NCI-H524 treated with DMSO at 0.1 percent for 48 hours (cell line): ENCODE data around the gene PTCH1.

Source experiments
- DNase-seq: peaks from one replicate; lab custom pipeline; 2025; lab: John Stamatoyannopoulos, UW

Gene PTCH1

DNA sequence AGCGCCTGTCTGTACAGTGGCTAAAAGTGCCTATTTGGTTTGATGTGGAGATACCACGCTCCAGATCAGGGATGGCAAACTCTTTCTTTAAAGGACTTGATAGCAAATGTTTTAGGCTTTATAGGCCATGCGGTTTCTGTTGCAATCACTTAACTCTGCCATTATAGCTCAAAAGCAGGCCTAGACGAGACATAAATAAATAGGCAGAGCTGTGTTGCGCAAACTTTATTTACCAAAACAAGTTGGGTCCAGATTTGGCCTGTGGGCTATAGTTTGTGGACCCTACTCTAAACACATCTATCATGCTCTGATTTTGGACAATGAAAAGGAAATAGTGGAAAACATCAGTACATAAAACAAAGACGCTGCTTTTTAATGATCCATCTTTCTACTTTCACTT is 79.2 kb downstream of the PTCH1 start:
- DNase-seq, result no peak

DNA sequence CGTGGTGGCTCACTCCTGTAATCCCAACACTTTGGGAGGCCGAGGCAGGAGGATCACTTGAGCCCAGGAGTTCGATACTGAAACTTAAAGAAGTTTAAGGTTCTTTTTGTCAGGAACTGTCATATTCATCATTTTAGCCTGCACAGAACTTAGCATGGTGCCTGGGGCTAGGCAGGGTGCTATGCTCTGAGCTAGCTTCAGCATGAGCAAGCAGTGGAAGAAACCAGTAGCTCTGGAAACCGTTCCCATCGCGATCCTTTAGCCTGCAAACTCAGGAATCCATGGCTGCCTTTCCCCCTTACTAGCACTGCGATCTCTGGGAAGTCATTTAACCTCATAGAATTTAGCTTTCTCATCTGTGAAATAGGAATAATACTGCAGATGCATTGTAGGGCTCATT is 80.4 kb downstream of the PTCH1 start:
- DNase-seq, result no peak

- DNase-seq, result no peak
Observed at GRCh38 chr9:95435074-95435728, 81.6 kb downstream of the PTCH1 start.

DNA sequence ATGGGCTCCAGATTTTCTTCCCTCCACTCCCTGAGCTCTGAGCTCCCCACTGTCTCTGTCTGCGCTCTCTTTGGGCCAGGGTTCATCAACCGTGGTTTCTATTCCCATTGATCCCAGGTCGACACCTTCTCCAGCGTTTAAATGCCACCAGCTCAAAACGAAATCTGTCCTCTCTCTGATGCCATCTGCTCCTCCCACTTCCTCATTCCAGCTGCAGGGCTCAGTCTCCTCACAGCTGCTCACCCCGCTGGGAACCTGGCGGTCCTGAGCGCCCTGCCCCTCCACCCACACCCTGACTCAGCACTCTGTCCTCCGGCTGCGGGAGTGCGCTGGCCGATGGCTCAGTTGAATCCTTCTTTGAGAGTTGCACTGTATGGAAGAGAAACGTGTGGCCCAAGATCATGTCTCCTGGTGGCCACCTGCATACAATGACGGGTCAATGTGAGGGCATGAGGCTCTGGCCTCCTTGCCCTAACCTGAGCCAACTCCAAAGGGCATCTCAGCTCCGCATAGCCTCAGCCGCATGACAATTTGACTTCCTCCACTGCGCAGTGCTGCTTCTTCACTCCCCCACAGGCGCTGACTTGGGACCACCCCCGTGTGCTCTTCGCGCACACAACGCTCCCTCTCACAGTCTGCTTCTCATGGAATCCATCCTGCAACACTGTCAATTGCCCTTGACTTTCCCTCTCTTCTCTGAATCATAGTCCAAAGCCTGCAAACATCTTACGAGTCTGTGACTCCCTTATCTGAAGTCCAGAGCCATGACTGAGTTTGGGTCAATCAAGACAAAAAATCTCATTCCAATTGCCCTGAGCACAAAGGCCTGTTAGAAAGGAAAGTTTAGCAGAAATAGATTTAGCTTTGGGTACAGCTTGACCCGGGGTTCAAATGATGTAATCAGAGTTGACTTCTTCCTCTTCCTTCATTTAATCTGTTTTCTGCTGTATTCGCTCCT is 82.4 kb downstream of the PTCH1 start:
- no peak for DNase-seq

DNA sequence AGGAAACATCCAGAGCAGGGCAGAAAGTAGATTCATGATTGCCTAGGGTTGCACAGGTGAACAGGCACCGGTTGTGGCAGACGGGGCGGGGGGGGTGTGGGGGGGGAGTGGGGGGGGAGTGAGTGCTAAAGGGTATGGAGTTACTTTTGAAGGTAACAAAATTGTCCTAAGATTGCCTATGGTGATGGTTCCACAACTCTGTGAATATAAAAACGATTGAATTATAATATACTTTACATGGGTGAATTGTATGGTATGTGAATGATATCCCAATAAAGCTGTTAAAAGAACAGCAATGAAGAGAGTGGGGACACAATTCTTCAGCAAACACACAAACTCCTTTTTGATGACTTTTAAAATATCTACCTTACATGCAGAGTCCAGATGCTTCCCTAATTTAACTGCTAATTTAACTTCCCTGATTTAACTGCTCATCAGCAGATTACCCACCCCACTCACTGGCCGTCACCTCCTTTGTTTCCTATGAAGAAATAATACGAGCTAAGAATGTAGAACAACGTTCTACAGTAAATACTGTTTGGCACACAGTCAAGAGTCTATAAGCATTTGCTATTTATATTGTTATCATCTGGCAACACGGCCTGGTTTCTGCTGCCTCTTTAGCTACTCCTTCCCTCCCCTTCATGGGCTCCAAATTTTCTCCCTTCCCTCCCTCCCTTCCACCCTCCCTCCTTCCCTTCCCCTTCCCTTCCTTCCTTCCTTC is 83.5 kb downstream of the PTCH1 start:
- no peak for DNase-seq

DNA sequence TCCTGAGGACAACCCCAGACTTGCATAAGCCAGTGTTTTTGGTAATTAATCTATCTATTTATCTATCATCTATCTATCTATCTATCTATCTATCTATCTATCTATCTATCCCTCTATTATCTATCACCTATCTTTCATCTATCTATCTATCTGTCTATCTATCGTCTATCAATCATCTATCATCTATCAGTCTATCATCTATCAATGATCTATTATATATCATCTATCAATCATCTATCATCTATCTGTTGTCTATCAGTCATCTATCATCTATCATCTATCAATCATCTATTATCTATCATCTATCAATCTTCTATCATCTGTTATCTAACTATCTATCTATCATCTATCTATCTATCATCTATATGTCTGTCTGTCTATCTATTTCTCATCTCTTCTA is 85.5 kb downstream of the PTCH1 start:
- DNase-seq, result no peak

- no peak for DNase-seq
Observed at GRCh38 chr9:95429948-95430620, 86.7 kb downstream of the PTCH1 start.

GRCh38 chr9:95429096-95429495 is 87.7 kb downstream of the PTCH1 start:
- no peak for DNase-seq

DNA sequence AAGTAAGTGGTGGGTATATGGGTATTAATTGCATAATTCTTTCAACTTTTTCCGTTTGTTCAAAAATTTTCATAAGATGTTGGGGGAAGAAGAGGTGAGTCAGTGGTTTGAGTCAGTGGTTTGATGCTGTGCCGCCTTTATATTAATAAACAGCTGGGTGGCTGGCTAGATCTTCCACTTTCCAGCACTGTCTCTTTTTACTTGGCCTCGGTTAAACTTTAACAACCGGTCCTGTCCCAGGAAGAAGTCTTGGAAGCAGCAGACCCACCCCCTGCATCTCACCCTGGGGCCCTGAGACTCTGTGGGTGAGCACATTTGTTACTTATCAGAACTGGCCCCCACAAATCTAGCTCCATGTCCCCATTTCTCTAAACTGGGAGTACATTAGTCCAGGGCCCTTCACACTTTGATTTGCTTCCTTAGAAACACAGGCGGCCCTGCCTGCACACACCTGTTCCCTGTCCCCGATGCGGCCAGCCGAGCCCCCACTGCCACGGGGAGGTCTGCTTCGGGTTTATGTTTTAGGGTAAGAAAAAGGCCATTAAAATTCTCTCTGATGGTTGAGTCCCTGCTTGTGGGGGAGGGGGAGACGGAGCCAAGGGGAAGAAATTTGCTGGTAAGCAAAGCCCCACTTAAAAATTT is 90.7 kb downstream of the PTCH1 start:
- no peak for DNase-seq

DNA sequence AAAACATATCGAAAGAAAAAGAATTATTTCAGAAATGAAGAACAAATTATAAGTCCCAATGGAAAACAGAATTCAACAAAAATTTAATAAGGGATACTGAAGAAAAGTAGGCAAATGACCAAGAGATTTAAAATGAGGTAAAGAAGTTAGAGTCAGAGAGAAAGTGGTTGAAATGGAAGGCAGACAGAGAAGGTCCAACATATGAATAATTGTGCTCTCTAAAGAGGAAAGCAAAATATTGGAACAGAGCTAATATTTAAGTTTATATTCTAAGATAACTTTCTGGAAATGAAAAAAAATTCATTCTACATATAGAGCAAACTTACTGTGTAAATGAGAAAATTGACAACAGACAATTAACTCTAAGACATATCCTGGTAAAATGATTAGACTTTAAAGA is 94.1 kb downstream of the PTCH1 start:
- DNase-seq, result no peak

- no peak for DNase-seq
Observed at GRCh38 chr9:95420518-95420917, 96.3 kb downstream of the PTCH1 start.

DNA sequence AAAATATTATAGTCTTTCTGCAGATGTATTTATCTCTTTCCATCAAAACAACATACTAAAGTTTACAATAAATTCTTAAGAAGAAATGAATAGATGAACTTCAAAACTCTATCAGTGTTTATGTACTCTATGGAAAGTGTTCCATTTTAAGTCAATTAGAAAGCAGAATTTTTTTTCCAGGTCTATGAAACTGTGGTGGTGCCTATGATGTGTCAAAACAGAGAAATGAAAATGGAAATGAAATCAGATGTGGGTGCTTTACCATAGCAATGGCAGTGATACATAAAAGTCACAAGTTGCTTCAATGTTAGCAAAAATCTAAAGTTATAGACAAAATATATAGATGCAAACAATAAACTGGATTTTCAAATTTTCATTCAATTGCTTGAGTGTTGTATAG is 97.3 kb downstream of the PTCH1 start:
- DNase-seq, result no peak

DNA sequence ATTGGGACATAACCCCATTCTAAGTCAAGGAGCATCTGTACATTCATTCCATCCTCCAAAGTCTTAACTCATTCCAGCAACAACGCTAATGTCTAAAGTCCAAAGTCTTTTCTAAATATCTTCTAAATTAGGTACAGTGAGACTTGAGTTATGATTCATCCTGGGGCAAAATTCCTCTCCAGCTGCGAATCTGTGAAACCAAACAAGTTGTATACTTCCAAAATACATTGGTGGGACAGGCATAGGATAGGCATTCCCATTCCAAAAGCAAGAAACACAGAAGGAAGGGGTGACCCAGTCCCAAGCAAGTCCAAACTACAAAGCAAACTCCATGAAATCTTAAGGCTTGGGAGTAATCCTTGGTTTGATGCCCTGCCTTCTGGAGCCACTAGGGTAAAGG is 101.6 kb downstream of the PTCH1 start:
- no peak for DNase-seq

- no peak for DNase-seq
Observed at GRCh38 chr9:95413793-95414192, 103.0 kb downstream of the PTCH1 start.

DNA sequence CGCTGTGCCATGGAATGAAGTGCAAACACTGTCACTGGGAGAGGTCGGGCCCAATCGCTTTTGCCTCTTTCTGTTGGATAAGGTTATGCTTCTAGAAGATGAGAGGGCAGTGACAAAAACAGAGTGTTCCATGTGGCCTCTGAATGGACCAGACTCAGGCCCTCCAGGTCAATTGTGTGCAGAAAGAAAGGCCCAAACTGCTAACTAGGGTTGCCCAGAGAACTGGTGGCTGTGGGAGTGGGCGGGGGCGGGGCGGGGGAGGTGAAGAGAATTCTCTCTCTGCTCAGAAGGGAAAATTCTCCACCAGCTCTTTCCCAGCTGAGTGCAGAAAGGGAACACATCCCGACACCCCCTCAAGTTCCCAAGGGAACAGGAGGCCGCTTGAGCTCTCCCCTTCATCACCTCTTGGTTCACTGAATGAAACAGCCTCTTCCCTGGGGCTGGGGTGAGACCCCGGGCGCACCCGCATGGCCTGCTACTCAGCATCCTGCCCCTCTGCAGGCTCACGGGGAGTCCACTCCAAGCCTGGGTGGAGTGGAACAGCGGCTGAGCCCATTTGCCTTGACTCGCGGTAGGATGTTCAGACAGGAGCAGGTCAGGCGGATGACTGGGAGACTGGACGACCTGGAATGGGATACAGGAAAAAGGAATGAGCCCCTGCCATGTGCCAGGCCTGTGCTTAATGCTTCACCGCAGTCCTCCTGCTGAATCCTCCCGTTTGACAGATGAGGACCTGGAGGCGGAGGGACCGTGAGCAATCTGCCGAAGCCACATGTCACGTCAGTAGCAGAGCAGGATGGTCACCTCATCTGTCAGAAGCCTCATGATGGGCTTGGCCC is 105.5 kb downstream of the PTCH1 start:
- no peak for DNase-seq

GRCh38 chr9:95409650-95410426 is 106.9 kb downstream of the PTCH1 start:
- no peak for DNase-seq

- DNase-seq, result no peak
Observed at GRCh38 chr9:95407524-95407923, 109.2 kb downstream of the PTCH1 start.

DNA sequence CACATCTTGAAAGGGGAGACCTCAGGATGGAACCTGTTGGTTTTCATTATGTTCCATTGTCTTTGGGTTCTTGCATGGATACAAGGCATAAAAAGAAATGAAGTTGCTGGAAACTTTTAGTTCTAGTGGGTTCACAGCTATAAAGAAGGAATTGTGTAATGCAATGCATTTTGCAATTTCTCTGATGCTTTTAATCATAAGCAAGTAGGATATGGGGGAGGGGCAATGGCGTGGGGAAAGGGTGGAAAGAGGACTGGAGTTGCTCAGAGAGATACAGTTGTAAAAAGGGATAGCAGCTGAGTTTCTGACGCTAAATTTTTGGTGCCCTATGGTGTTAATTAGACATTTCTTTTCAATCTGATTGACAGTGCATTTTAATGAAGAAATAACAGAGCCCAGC is 110.7 kb downstream of the PTCH1 start:
- no peak for DNase-seq

GRCh38 chr9:95399261-95399660 is 117.5 kb downstream of the PTCH1 start:
- no peak for DNase-seq
